Epithelial cell of prostate (primary cell): ENCODE measurements around the gene UTP25.

ENCODE experiments used
- DNase-seq: peaks from one replicate; pipeline ENCODE4 v3.0.0-alpha.2; 2011; ENCODE audit warnings: low read depth, low spot score
- H3K27ac ChIP-seq: fragments of 450-650 bp; 2 replicates; pipeline ENCODE4 v1.5.1; 2017; ENCODE audit warnings: mild to moderate bottlenecking

UTP25 gene

DNA sequence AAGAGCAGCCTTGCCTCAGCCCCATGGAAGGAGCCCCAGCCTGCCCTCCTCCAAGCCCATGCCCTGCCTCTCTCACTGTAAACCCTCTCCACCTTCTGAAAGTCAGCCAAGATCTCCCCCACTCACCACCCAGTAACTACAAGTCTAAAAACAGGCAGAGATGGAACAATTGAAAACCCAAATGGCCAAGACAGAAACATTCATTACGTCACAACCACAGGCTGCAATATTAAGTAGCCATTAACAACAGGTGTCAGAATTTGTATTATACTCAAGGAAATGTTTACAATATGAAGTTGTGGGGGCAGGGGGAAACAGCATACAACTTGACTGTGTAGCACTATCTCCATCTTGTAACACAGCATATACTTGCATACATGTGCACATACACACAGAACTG lies 24.2 kb upstream of the UTP25 start:
- peak overlapping the region; percentile 95 for H3K27ac ChIP-seq
- DNase-seq: no peak

DNA sequence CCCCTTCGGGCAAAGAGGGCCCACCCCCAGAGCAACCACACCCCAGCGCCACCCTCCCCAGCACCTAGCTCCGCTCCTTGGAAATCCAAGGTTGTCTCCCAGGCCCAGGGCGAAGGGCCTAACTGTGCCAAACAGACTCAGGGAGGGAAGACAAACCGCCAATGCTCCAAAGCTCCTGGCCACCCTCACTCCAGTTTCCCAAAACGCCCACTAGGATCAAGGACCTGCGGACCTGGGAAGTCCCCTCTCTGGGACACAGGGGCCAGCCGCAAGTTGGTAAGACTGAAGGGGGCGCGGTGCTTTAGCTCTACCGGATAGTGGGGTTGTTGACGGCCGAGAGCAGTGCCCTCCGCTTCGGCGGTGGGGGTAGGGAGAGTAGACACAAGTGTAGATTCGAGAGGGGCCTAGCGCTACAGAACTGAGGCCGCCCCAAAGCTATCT lies 22.4 kb upstream of the UTP25 start:
- peak overlapping the region; percentile 95 for H3K27ac ChIP-seq
- DNase-seq: no peak

DNA sequence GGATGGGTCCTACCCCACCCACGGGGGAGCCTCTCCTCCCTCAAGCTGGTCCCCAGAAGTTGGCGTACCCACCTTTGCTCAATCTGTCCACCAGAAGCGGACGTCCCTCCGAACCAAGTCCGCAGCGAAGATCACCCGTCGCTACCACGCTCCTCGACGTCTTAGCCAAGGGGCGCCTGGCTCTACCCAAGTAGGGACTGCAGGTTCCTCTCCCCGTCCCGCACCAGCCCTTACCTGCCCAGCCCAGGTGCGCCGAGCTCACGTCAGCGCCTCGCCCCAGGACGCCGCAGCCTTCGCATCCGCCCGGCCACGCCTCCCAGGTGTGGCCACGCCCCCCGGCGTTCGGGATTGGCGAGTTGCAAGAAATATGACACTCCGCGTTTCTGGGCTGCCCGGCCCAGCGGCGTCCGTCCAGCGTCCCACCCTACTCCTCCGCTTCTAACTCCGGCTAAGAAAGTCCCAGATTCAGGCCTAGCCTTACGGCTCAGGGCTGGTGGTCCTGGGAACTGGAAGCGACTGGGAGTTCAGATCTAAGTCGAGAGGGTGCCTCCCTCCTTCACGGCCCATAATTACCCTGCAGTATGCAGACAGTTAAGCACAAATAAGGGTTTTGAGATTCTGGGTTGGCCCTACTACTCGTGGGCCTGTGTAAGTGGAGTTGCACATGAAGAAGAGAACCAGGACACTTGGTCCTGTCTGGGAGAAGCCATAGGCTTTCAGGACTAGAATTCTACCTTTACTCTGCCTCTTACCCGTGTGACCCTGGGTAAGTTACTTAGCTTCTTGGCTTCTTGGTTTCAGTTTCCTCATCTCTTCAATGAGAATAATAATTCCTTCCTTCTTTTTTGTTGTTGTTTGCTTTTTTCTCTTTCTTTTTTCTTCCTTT lies 21.7 kb upstream of the UTP25 start, which contains the start of gene IRF6:
IRF6 (minus strand) TSS at position 268 of the 886 bp plus-strand sequence. CDS start 4,729 bp downstream, outside the sequence.
- no peak for DNase-seq
- H3K27ac ChIP-seq: peak within 1 kb of the TSS; percentile 95

DNA sequence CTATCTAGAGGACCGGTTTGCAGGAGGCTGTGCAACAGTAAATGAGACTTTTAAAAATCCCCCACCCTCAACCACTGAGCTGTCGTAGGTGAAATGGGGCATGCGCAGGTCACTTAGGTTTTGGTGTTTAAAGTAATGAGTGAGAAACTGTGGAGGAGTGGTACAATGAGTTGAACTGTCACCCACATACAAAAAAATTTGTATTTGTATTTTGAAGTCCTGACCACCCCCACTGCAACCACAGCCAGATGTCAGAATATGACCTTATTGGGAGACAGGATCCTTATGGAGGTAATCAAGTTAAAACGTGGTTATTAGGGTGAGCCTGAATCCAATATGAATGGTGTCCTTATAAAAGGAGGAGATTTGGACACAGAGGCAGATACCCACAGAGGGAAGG lies 20.3 kb upstream of the UTP25 start:
- no peak for DNase-seq
- H3K27ac ChIP-seq: peak overlapping the region; percentile 95

DNA sequence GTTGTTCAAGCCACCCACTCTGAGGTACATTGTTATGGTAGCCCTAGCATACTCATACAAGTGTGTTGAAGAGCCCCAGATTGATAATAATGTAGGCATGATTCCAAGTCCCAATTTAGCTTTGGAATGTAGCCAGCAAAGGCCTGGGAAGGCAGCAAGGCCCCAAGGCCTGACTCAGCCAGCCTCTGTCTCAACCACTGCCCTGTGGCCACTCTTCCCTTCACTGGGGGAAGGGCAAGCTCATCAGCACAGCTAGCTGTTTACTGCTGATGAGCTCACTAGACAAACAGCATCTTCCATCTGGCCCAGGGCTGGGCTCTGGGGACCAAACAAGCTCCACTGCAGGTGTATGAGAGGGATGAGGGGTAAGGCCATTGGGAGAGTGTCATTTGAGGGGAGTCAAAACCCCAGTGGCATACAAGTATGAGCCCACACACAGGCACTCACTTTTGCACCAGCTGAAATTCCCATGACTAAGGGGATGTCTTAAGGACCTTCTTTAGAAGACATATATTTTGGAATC lies 19.7 kb upstream of the UTP25 start:
- H3K27ac ChIP-seq: peak overlapping the region; percentile 95
- DNase-seq: peak; percentile 98

DNA sequence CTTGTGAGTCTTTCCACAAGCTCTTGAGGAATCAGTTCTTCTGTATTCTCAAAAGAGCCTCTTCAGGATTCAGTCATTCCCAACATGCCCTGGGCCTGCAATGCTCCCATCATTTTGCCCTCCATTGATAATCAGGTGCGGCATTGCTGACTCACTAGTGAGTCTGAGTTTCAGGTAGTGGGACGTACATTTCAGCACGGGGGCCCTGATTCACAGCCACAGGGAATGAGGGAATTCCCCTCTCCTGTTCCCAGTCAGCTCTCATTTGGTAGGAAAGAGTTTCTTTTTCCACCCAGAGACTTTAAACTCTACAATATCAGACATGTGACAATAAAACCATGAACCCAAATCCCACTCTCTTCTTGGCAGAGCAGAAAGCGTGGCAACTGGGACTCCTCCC lies 18.2 kb upstream of the UTP25 start:
- peak overlapping the region; percentile 95 for H3K27ac ChIP-seq
- DNase-seq: peak; percentile 96

DNA sequence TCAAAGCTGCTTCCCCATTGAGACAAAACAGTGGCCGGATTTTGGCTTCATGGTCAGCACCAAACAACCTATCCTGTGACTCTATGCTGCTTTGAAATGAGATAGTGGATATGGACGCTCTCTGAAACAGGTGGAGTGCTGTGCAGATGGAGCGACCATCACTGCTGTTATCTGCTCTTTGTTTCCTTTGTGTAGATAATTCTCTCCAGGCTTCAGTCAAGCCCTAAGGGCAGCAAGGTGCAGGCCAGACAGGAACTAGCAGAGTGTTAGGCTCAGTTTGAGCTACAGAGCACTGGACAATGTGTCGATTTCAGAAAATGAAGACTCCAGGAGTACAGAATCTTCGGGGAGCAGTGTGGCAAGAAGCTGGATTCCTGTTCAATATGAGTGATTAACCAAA lies 17.0 kb upstream of the UTP25 start:
- peak overlapping the region; percentile 95 for H3K27ac ChIP-seq
- DNase-seq: no peak

DNA sequence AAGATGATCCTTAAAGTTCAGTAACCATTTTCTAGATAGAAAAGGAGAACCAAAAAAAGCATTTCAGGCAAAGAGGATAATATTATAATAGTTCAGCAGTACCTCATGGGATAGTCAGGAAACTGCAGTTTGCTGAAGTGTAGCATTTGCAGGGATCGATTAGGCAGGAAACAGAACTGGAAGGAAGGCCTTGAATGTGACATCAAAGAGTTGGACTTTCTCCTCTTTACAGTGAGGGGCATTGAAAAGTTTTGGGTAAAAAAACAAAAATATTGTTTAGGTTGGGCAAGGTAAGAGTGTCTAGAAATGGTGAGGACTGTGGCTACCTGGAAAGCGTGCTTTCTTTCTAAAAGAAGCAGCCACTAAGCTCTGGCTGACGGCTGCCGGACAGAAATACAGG lies 13.9 kb upstream of the UTP25 start:
- DNase-seq: no peak
- H3K27ac ChIP-seq: peak overlapping the region; percentile 100

DNA sequence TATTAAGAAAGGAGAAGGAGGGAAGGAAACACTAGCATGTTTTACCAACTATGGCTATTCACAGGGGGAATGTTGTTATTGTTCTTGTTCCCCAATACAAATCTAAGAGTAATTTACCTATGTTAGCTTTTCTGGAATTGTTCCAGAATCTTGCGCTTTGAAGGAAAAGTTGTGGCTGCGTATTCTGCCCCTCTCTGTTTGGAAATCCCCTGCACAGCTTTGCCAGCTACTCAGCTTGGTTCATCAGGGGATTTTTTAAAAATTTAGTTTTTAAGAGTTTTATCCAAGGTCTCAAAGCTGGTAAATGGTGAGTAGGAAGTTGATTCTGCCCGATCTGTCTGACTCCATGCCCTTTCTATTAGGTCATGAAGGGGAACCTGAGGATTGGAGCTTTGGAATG lies 12.3 kb upstream of the UTP25 start:
- peak overlapping the region; percentile 100 for H3K27ac ChIP-seq
- DNase-seq: no peak

DNA sequence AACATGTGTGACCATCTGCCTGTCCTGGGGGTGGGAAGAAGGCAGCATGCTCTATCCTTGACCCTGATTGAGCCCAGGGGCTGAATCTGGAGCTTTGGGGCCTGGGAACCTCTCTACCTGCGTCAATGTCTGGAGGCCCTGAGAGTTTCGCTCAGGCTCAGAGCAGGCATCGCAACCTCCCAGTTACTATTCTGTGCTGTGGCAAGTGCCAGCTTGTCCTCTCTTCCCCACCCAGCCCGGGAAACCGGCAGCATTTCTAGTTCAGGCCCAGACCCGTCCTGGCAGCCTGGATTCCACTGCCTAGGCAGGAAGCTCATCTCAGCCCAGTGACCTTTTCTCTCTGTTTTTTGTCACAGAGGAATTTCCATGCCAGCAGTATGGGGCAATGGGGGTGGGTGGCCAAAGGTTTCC lies 11.8 kb upstream of the UTP25 start:
- peak; percentile 100 for DNase-seq
- H3K27ac ChIP-seq: peak overlapping the region; percentile 100

DNA sequence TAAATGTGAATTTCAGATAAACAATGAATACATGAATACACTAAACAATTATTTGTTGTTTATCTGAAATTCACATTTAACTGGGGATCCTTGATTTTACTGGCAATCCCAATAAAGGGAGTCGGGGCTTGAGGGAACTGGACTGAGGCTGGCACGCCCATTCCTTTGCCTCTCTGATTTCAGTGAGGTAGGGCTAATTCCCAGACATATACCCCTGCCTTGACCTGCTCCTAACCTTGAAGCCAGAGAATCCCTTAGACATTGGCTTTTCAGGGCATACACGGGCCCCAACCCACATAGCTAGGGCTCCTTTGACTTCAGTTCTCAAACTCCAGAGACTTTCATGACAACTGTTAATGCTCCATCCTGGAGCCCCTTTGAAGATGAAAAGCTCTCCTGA lies 10.8 kb upstream of the UTP25 start:
- H3K27ac ChIP-seq: peak overlapping the region; percentile 100
- DNase-seq: no peak

DNA sequence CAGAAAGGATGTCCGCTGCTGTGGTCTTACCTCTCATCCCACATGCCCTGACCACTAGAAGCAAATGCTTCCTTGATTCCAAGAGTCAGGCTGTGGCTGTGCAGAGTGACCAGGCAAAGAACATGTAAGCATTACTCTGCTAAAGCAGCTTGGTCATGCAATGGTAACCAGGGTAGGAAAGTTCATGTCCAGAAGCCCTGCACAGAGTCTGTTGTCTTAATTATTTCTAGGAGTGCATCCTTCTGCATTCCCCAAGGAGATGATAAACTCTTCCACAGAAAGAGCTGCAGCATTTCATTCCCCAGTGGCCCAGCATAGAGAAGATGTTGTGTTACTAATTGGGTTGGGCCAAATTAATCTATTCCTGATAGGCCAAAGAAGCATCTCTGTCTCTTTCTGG lies 10.1 kb upstream of the UTP25 start:
- no peak for DNase-seq

DNA sequence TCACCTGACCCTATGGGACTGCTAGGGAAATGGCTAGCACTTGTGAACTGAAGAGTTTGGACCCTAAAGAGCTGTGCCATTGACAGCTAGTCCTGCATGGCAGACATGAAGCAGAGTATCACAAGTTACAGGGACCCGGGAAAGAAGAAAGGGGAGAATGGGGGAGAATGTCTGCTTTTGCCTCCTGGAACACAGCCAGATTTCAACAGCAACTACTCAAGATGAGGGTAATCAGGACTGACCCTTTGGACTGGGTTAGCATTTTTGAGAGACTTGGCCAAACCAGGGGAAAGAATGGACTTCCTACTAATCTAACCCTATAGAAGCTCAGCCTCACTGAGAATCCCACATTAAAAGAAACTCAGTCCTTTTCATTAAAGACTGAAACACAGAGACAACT lies 8.7 kb upstream of the UTP25 start:
- no peak for DNase-seq
- no peak overlapping the region for H3K27ac ChIP-seq

More for the DNA sequence above, 10.1 kb upstream of the UTP25 start:
- H3K27ac ChIP-seq: peak overlapping the region; percentile 100

DNA sequence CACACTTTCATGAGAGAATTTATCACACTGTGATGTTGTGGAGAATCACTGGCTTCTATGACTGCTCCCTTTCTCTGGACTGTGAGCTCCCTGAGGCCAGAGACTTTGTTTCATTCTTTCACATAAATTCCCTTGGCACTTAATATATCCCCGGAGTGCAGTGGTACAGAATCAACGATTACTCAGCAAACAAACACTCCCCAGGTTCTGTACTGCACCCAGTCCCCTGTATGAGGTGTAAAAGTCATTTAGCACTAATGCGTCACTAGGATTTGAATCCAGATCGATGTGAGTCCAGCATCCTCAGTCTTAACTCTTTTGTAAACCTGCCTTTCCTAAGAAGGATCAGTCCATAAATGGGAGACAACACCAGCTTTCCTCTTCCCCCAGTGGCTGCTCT lies 6.8 kb upstream of the UTP25 start:
- H3K27ac ChIP-seq: peak overlapping the region; percentile 99
- no peak for DNase-seq

DNA sequence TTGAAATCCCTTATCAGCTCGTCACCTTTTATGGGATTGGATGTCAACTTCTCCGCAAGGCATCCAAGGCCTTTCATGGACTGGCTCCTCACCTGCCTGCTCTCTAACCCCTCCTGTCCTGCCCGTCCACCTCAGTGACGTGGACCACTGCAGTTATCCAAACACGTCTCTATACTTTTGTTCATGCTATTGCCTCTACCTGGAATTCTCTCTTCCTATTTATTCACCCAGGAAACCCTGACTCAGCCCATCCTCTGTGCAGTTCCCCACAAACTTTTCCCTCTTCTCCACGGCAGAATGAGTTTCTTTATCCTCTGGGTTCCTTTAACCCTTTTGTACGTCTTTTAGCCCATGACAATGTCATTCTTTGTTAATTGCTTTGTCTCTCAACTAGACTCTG lies 5.1 kb upstream of the UTP25 start:
- peak overlapping the region; percentile 99 for H3K27ac ChIP-seq
- no peak for DNase-seq

DNA sequence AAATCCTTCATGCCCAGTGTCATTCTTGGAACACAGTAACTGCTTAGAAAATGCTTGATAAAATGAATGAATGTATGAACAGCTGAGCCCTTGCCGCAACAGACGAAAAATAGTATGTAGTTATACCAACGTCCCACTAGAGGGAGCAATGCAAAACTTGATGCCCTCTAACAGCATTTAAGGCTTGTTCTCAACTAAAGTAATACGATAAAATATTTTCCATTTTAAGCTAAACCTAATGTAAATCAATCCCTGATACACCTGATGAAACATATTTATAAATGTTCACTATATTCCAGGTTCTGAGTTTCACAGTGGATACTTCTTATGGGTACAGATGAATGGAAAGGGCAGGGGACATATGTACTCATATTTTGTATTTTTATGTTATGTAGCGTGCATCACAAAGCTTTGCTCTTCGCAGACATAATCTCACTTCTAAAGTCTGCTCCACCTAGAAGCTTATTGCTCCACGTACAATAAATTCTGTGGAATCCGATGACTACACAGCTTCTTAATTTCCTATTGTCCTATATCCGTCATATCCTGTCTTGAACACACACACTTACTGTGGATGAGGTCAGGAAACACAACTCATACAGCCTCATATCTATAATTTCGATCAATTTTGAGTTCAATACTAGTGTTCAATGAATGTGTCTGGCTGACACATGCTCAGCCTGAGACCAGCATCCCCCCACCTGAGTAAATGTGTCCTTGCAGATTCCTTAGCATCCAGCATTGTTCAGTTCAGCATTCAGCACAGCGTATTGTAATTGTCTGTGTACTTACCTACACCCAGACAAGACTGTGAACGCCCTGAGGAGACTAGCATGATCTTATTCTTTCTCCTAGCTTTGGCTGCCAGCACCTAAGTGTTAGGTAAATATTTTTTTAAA lies 4.4 kb upstream of the UTP25 start:
- DNase-seq: peak; percentile 95
- peak overlapping the region; percentile 99 for H3K27ac ChIP-seq

DNA sequence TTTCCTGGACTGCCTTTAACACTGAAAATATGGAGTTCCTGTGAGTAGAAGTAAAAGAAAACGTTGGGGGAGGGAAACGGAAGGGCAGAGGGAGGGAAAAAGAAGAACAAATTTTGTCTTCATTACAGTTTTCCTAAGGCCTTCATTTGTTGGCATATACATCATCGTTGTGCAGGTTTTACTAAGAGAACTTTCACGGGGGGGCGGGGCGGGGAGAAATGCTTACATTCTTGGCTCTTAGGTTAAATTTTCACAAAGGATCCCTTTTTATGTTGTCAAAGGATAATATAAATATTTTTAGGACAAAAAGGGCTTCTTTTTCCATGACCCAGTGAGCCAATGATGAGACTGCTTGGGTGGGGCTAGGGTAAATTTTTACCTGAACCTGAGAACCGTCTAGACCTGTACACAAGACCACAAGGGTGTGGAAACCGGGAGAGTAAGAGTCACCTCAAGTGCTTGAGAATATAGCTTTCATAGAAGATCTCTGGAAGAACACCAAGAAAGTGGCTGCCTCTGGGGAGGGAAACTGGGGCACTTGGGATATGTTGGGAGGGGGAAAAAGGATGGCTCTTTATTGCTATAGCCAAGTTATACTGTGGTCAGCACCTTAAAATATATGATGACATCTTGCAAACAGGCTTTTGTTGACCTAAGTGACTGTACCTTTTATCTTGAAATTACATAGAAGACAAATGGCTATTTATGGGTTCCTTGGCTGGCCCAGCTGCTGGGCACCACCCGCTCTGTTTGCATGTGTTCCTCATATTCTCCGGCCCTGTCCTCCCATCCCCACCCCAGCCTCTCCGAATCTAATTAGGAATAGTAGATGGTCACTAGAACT lies 2.0 kb upstream of the UTP25 start:
- H3K27ac ChIP-seq: peak overlapping the region; percentile 99
- DNase-seq: peak; percentile 99

DNA sequence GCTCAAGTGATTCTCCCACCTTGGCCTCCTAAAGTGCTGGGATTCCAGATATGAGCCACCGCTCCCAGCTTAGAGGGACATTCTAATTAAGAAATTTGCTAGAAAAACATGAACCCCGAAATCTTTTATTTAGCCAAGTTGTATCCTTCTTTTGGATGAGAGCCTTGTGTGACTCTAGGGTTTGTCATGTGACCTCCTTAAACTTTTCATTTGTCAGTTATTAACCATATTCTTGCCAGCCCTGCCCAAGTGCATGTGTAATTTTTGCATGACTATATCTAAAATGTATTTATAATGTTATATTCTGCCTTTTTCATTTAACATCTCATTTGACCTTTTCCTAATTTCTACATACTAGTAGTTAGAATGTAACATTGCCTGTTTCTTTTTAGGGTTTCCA lies 1.9 kb downstream of the UTP25 start:
- H3K27ac ChIP-seq: peak overlapping the region; percentile 99
- DNase-seq: no peak

DNA sequence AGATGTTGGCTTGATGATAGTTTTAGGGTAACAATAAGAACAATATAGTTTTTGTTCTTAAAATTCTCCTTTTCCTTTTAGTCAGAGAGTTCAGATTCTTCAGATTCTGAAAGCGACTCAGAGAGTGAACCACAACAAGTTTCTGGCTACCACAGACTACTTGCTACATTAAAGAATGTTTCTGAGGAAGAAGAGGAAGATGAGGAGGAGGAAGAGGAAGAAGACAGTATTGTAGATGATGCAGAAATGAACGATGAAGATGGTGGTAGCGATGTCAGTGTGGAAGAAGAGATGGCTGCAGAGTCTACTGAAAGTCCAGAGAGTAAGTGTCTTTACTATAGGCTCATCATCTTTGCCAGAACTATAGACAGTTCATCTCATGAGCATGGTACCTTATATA lies 3.0 kb downstream of the UTP25 start:
- peak overlapping the region; percentile 99 for H3K27ac ChIP-seq
- no peak for DNase-seq

DNA sequence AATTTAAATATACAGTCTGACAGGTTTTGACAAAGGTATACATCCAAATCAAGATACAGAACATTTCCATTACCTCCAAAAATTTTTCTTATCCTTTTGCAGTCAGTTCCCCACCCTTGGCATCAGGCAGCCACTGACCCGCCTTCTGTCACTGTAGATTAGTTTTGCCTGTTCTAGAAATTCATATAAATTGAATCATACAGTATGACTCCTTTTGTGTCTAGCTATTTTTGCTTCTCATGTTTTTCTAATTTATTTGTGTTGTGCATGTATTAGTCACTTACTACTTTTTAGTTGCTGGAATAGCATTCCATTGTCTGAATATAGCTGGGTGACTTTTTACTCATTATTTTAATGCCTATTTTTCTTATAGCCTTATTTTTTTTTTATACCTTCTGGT lies 3.8 kb downstream of the UTP25 start:
- peak overlapping the region; percentile 99 for H3K27ac ChIP-seq
- DNase-seq: no peak
